Upper lobe of left lung (tissue), 6 donors: ENCODE results near the gene ULBP3. TPM values are rescaled to one million over a fixed set of nuclear protein-coding genes. Genes with fewer than 3 reads are reported as not detected.
A peak's percentile ranks its signal among the peaks of the same experiment; 100 is the strongest.
"Not testable (repeated sequence)": the region's sequence is repeated elsewhere in the genome, so short reads cannot be mapped to it uniquely, and the experiment has no call there.

Source experiments
- ATAC-seq, 2 donors: fragments of 200-7000 bp; cut with Tn5 transposase; one replicate each; pipeline ENCODE4 v1.9.1; 2022; ENCODE audit warnings: mild to moderate bottlenecking in 2 of 2, moderate library complexity in 2 of 2; ENCODE audit not compliant: low FRiP score in 2 of 2
- DNase-seq, 2 donors: peaks; one replicate each; pipeline ENCODE4 v3.0.0-alpha.2; 2019 to 2020
- H3K27ac ChIP-seq, 4 donors: fragments of 200-600 bp; sonication (generic); one replicate each; pipeline ENCODE4 v1.5.1; 2016 to 2019
- H3K27me3 ChIP-seq, 4 donors: fragments of 200-600 bp; sonication (generic); one replicate each; pipeline ENCODE4 v1.5.1; 2017 to 2019
- H3K36me3 ChIP-seq, 4 donors: fragments of 200-600 bp; sonication (generic); one replicate each; pipeline ENCODE4 v1.5.1; 2016 to 2019
- H3K4me1 ChIP-seq, 4 donors: fragments of 200-600 bp; sonication (generic); one replicate each; pipeline ENCODE4 v1.5.1; 2018 to 2019
- H3K4me3 ChIP-seq, 4 donors: fragments of 200-600 bp; sonication (generic); one replicate each; pipeline ENCODE4 v1.5.1; 2017 to 2019; ENCODE audit warnings: mild to moderate bottlenecking in 2 of 4, moderate library complexity in 1 of 4
- H3K9me3 ChIP-seq, 4 donors: fragments of 200-600 bp; sonication (generic); one replicate each; pipeline ENCODE4 v1.5.1; 2018 to 2019
- EP300 ChIP-seq, 4 donors: sonication (generic); formaldehyde crosslinking; IDR thresholded peaks; one replicate each; pipeline ENCODE4 v1.5.1; 2017; ENCODE audit warnings: antibody characterized with exemption in 4 of 4, control low read depth in 2 of 4
- POLR2A ChIP-seq, 4 donors: fragments of 450-650 bp; IDR thresholded peaks; one replicate each; pipeline ENCODE4 v1.5.1; 2016 to 2017; ENCODE audit warnings: antibody characterized with exemption in 4 of 4, mild to moderate bottlenecking in 2 of 4
- POLR2AphosphoS5 ChIP-seq, 2 donors: sonication (generic); formaldehyde crosslinking; IDR thresholded peaks; one replicate each; pipeline ENCODE4 v1.5.1; 2017; ENCODE audit warnings: antibody characterized with exemption in 2 of 2
- WGBS, 2 donors: methylation state at CpG; one replicate each; pipeline ENCODE4 v1.1.5; 2017 to 2018; 5-methylcytosine and 5-hydroxymethylcytosine counted together
- total RNA-seq, 6 donors: library from RNA; depleted of rRNA in 4 of 6; stranded (reverse); fragments of >200 nt in 4 of 6; gene quantifications; one replicate each; pipeline versions ENCODE4 v1.1.0 to v1.2.1, GENCODE V29; 2016 to 2021
- TF ChIP-seq, protein P1 (sequence below), 6 experiments: fragments of 450-650 bp in 4 of 6; fragments of 200-600 bp in 2 of 6; sonication (generic) in 2 of 6; IDR thresholded peaks; one replicate each; pipeline ENCODE4 v1.5.1; 2016 to 2019; ENCODE audit warnings: antibody characterized with exemption in 6 of 6
- donor health status: DM: no; HTN: no; CAD: no; lungs with moderate emphysema.
- donor health status: DM: no; HTN: yes; CAD: no; lungs with severe emphysema.

ULBP3 gene
- total RNA-seq, 6 donors from 2014 or later: 2.5 to 7.0 (median 4.9) TPM; not detected in 2

DNA sequence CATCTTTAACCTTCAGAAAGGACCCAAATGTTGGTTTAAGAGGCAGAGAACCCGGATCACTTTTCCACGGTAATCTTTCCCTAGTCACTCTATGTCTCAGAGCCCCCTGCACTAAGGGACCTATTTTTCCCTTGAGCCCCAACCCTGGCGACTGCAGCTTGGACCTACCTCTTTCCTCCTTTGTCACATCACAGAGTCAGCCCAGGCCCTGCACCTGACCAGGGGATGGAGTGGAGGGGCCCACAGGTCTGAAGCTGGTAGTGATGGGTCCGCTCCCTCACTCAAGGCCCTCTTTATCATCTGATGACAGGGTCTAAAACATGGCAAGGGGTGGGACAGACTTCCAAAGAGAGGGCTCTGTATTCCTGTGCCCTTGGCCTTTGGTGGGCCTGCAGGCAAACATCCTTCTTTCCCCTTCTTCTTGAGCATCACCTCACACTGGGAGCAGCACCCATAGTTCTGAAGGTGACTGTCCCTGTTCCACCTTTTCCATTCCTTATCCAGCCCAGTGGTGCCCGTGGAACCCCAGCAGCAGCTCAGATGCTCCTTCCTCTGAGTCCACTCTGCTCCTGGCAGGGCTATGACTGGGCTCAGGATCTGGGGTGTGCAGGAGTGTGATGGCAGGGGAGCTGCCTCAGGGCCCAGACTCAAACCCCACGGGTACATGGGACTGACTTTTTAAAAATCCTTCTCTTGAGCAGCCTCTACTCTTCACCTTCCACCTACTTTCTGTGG is 49.9 kb downstream of the ULBP3 start:
- H3K9me3 ChIP-seq: no peaks in the 10 kb centered on the region
- no peak overlapping the region for H3K27ac ChIP-seq
- DNase-seq (no peak), ATAC-seq (no peak)
- TF ChIP-seq POLR2A (IDR thresholded peaks at IDR 0.05) (no peak), POLR2AphosphoS5 (IDR thresholded peaks at IDR 0.05) (no peak), EP300 (IDR thresholded peaks at IDR 0.05) (no peak)
- TF ChIP-seq, protein P1, sequence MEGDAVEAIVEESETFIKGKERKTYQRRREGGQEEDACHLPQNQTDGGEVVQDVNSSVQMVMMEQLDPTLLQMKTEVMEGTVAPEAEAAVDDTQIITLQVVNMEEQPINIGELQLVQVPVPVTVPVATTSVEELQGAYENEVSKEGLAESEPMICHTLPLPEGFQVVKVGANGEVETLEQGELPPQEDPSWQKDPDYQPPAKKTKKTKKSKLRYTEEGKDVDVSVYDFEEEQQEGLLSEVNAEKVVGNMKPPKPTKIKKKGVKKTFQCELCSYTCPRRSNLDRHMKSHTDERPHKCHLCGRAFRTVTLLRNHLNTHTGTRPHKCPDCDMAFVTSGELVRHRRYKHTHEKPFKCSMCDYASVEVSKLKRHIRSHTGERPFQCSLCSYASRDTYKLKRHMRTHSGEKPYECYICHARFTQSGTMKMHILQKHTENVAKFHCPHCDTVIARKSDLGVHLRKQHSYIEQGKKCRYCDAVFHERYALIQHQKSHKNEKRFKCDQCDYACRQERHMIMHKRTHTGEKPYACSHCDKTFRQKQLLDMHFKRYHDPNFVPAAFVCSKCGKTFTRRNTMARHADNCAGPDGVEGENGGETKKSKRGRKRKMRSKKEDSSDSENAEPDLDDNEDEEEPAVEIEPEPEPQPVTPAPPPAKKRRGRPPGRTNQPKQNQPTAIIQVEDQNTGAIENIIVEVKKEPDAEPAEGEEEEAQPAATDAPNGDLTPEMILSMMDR (IDR thresholded peaks at IDR 0.05): no peak
- peaks cover 0 to 12% (median 6%) of the 10 kb centered on the region in 4 donors for H3K4me1 ChIP-seq
- H3K36me3 ChIP-seq: no peaks in the 10 kb centered on the region
- 74 to 76% methylated on average over 4 to 6 of the region's 6 CpGs for WGBS, 2 donors
- peaks cover 0 to 15% (median 4%) of the 10 kb centered on the region in 4 donors for H3K27me3 ChIP-seq
- H3K4me3 ChIP-seq: no peak overlapping the region

DNA sequence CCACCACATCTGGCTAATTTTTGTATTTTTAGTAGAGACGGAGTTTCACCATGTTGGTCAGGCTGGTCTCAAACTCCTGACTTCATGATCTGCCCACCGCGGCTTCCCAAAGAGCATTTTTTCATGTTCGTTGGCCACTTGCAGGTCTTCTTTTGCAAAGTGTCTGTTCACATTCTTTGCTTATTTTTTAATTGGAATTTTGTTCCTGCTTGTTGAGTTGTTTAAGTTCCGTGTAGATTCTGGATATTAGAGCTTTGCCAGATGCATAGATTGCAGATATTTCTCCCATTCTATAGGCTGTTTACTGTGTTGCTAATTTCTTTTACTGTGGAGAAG is 51.8 kb downstream of the ULBP3 start:
- not testable (repeated sequence) for H3K36me3 ChIP-seq, H3K9me3 ChIP-seq, ATAC-seq, H3K27ac ChIP-seq, H3K4me3 ChIP-seq, DNase-seq
- 4 to 5% methylated on average over 5 of the region's 5 CpGs for WGBS, 2 donors
- peaks cover 0 to 15% (median 6%) of the 10 kb centered on the region in 4 donors for H3K27me3 ChIP-seq
- TF ChIP-seq, protein P1 (IDR thresholded peaks at IDR 0.05): peak in 1 of 6 experiments; percentile 4
- H3K4me1 ChIP-seq: peaks cover 0 to 12% (median 6%) of the 10 kb centered on the region in 4 donors

DNA sequence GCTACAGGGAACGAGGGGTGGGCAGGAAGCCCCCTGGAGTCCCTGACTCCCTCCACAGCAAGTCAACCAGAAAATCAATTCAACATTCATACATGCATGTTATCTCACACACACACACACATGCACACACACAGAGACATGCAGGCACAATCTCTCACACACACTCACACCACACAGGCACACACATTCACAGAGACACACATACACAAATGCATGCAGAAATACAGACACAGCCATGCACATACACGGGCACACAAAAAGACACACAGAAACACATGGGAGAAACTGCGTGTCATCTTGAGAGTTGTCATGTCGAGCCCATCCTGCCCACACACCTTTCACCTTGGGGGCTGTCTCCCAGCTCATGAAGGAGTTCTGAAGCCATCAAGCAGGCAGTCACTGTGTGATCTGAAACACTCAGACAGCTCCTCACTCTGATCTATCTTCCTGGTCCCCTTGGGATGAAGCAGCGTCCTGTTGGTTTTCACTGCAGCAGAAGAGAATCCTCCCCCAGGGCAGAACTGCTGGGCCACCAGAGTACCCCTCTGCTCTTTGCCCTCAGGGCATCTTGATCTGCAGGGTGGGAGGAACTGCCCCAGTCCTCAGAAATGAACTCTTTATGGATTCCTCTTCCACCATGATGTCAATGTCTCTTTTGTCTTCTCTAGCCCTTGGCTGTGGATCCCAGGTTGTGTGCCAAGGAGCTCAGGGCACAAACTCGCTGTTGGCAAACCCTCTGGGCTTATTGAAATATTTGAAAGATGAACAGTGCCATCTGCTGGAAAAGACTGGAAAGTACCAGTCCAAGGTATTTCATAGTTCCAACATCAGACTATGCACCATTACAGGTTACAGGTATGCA is 52.4 kb downstream of the ULBP3 start:
- TF ChIP-seq POLR2AphosphoS5 (IDR thresholded peaks at IDR 0.05): no peak
- TF ChIP-seq, protein P1 (IDR thresholded peaks at IDR 0.05): peak; percentile 66 to 82 (median 74)
- Histone ChIP-seq H3K9me3 (no peaks in the 10 kb centered on the region), H3K27me3 (peaks cover 0 to 15% (median 6%) of the 10 kb centered on the region in 4 donors), H3K4me1 (peaks cover 0 to 12% (median 6%) of the 10 kb centered on the region in 4 donors), H3K27ac (no peak overlapping the region), H3K4me3 (no peak overlapping the region), H3K36me3 (no peaks in the 10 kb centered on the region)
- 32 to 36% methylated on average over 5 to 6 of the region's 6 CpGs for WGBS, 2 donors
- ATAC-seq (peak; percentile 53 to 83), DNase-seq (peak in 1 of 2 donors; percentile 44)

DNA sequence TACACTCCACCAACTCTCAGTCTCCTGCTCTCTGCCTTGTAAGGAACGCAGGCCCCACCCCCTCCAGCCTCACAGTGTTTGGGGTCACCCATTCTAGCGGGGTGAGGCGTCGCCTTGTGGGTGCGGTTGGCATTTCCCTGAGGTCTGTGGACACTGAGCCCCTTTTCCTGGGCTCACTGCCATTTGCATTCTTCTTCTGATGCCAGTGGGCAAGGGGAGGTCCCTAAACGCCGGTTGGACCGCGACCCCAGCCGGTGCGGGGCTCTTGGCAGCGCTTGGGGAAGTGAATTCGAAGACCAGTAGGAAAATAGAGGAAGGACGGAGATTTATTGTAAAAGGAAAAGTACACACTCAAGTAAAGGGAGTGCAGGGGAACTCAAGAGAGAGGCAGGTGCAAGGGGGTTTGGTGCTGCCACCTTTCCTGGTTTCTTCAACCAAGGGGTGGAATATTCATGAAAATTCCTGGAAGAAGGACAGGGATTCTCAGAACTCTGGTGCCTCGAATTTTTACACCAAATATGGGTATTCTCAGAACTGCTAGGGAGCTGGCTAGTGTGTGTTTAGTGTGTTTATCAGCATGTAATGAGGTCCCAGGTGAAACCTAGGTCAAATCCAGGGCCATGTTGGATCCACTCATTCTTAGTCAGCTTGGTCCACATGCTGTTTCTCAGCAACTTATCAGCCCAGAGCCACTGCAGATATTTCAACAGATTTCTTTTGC is 53.5 kb downstream of the ULBP3 start:
- ATAC-seq (peak in 1 of 2 donors; percentile 21), DNase-seq (peak in 1 of 2 donors; percentile 61)
- 6 to 11% methylated on average over 10 to 15 of the region's 15 CpGs for WGBS, 2 donors
- H3K4me3 ChIP-seq, H3K36me3 ChIP-seq, H3K27ac ChIP-seq, H3K9me3 ChIP-seq: not testable (repeated sequence)
- Histone ChIP-seq H3K27me3 (peaks cover 0 to 15% (median 6%) of the 10 kb centered on the region in 4 donors), H3K4me1 (peaks cover 0 to 12% (median 6%) of the 10 kb centered on the region in 4 donors)

DNA sequence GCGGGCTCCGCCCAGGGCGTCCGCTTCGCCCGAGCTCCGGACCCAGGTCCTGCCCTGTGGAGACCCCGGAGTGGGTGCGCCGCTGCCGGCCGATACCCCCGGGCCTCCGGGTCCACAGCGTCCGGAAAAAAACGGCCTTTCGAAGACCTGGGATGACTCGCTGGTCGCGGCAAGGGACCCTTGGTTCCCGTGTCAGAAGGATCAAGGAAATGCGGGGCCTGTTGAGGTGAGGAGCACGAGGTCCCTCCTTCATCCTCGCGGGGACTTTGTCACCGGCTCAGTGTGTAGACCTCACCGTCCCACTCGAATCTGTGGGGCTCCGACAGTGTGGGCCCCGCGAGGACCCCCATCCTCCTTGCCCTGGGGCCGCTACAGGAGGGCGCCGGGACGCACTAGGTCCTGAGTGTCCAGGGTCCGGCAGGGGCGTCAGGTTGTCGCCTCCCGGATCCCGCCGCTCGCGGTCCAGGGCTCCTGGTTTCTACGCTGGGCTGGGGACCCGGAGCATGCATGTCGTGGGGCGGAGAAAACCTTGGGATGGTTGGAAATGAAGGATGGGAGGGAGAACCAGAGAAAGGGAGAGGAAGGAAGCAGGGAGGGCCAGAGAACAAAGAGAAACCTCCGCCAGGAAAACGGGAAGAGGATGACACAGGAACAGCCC is 54.2 kb downstream of the ULBP3 start:
- WGBS, 2 donors: 13% methylated on average over 3 of the region's 50 CpGs; no CpG with 5 or more reads in 1 of the 2 donors
- H3K27ac ChIP-seq, ATAC-seq, H3K4me3 ChIP-seq, H3K36me3 ChIP-seq, H3K9me3 ChIP-seq: not testable (repeated sequence)
- peaks cover 0 to 12% (median 6%) of the 10 kb centered on the region in 4 donors for H3K4me1 ChIP-seq
- peak in 1 of 2 donors; percentile 64 for DNase-seq
- H3K27me3 ChIP-seq: peaks cover 0 to 15% (median 6%) of the 10 kb centered on the region in 4 donors

DNA sequence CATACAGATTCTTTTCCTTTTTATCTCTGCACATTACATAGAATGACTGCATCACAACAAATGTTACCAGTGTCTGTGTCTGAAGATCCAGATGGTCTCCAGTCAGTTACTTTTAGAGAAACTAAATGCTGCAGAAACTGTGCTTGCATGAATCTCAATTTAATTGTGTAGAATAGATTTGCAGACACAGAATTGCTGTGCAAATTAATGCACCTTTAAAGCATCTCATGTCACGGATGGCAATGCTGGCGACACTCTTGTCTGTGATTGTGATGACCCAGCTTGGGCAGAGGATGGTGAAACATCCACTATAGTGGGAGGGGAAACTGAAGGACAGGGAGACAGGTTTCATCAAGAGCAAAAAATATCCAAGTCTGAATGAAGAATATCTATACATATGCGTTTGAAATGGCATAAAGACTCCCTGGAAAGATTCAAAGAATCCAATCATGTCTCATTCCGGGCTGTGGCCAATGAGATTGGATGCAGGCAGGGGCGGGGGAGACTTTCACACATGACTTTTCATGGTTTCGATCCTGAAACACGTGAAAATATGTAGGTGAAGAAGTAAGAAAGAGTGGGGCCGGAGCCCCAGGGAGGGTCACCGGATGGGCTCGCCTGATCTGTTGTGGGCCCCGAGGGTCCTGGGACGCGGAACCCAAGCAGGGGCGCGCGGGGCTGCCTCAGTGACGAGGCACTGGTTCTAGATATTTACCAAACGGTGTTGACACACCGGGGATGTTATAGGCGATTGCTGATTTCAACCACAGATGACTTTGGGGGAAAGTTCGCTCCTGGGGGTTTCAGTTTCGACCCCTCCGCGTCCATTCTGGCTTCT is 54.9 kb downstream of the ULBP3 start:
- WGBS, 2 donors: 33 to 37% methylated on average over 8 to 10 of the region's 24 CpGs
- H3K9me3 ChIP-seq, H3K36me3 ChIP-seq, DNase-seq, H3K4me3 ChIP-seq, ATAC-seq, H3K27ac ChIP-seq: not testable (repeated sequence)
- peaks cover 0 to 12% (median 6%) of the 10 kb centered on the region in 4 donors for H3K4me1 ChIP-seq
- H3K27me3 ChIP-seq: peaks cover 0 to 15% (median 6%) of the 10 kb centered on the region in 4 donors

DNA sequence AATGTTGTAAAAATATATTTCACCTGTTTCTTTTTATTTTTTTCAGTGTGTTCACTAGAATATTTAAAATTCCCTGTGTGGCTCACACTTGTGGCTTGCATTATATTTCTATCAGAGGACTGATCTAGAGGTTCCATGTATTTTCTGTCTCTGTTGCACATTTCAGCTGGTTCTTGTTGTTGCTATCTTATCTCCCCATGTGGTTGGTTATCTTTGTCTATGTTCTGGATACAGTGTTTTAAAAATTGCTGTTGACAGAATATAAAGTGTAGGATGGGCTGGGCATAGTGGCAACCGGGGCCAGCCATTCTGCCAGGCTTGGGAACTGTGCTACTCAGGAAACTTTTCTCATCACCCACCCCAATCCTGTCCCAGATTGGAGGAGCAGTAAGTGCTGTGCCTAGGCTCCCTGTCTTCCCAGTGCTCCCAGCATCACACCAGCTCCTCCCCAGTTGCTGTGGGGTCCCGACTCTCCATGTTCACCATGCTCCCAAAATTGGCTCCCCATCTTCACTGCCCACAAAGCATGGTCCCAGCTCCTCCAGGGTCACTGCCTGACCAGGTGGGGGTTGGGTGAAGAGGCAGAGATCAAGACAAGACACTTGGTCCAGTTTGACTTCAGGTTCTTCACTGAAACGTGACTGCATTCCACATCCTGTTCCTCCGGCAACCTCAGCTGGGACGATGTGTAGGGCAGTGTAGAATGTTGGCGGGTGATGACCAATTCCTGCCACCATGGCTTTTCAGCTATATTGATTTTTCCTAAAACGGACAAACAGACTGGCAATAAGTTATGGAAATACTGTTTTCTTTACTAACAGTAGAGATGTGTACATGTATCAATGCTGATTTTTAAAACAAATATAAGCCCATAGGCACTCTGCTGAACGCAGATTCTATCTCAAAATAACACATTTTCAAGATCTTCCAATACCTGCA is 55.8 kb downstream of the ULBP3 start:
- H3K27ac ChIP-seq, DNase-seq, H3K36me3 ChIP-seq, ATAC-seq, H3K4me3 ChIP-seq, H3K9me3 ChIP-seq: not testable (repeated sequence)
- WGBS, 2 donors: 41 to 47% methylated on average over 8 of the region's 8 CpGs
- Histone ChIP-seq H3K4me1 (peaks cover 0 to 16% (median 6%) of the 10 kb centered on the region in 4 donors), H3K27me3 (peaks cover 0 to 15% (median 6%) of the 10 kb centered on the region in 4 donors)
